Glutamatergic neuron (in vitro differentiated cells): ENCODE measurements around the gene CDKL4. TPM values are rescaled to one million over a fixed set of nuclear protein-coding genes. Genes with fewer than 3 reads are reported as not detected.
"Not testable (repeated sequence)": the region's sequence is repeated elsewhere in the genome, so short reads cannot be mapped to it uniquely, and the experiment has no call there.

ENCODE experiments used
- DNase-seq: peaks from one replicate; pipeline ENCODE4 v3.0.0; 2022
- H3K27ac Mint-ChIP-seq: one replicate; pipeline ENCODE4 v1.8.0; 2020; ENCODE audit warnings: mild to moderate bottlenecking, mixed read lengths, inconsistent platforms; ENCODE audit not compliant: unreplicated experiment
- H3K27me3 Mint-ChIP-seq: one replicate; pipeline ENCODE4 v1.8.0; 2020; ENCODE audit warnings: mild to moderate bottlenecking, moderate library complexity, mixed read lengths, inconsistent platforms; ENCODE audit not compliant: unreplicated experiment
- H3K36me3 Mint-ChIP-seq: one replicate; pipeline ENCODE4 v1.8.0; 2020; ENCODE audit warnings: mild to moderate bottlenecking, mixed read lengths, inconsistent platforms; ENCODE audit not compliant: unreplicated experiment
- H3K4me1 Mint-ChIP-seq: one replicate; pipeline ENCODE4 v1.8.0; 2020; ENCODE audit warnings: mild to moderate bottlenecking, low read depth, mixed read lengths, inconsistent platforms; ENCODE audit not compliant: unreplicated experiment
- H3K4me3 Mint-ChIP-seq: one replicate; pipeline ENCODE4 v1.8.0; 2020; ENCODE audit warnings: mild to moderate bottlenecking, mixed read lengths, inconsistent platforms; ENCODE audit not compliant: unreplicated experiment
- H3K9me3 Mint-ChIP-seq: one replicate; pipeline ENCODE4 v1.8.0; 2020; ENCODE audit warnings: mild to moderate bottlenecking, moderate library complexity, mixed read lengths, inconsistent platforms; ENCODE audit not compliant: unreplicated experiment
- total RNA-seq: library from RNA; stranded (reverse); fragmentation: NEBNext Ultra II Directional; extraction: Animal tissue kit (Norgen Biotek cat#: 25700); gene quantifications from one replicate; pipeline ENCODE4 v1.2.1, GENCODE V29; 2021; ENCODE audit not compliant: unreplicated experiment
- TF ChIP-seq, protein P1 (sequence below): fragments of 200-600 bp; sonication (generic); IDR thresholded peaks from one replicate; pipeline ENCODE4 v1.5.0; 2021; ENCODE audit not compliant: partially characterized antibody, unreplicated experiment

Gene CDKL4
- total RNA-seq, 1 donor from 2014 or later: not detected

DNA sequence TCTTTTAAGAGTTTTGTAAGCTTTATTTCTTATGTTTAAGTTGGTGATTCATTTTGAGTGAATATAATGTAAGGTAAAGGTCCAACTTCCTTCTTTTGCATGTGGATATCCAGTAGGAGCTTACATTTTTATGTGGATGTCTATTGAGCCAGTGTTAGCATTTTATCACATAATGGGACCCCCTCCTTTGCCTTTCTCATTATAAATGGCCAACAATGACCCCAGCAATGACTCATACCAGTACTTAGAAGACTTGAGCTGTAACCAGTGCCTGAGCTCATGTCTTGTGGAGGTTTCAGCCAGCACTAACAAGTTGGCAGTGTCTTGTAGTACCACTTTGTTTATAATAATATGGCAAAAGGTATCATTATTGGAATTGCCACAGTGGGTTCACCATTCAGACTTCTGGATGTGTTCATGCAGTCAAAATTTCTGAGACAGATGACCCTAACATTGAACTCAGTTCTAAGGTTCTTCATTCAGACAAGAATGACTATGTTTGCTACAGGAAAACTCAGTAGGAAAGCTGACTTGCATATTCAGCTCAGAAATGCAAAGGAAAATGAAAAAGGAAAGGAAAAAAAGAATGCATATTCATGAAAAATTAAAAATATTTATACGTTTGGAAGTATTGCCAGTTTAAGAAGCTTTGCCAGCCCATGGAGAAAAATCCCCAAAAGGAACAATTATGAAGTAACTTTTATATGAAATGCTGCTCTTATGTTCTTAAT is 41.0 kb downstream of the CDKL4 start:
- no peak for DNase-seq
- H3K27ac Mint-ChIP-seq: no peak overlapping the region
- H3K36me3 Mint-ChIP-seq: no peaks in the 10 kb centered on the region
- no peak overlapping the region for H3K4me3 Mint-ChIP-seq
- no peaks in the 10 kb centered on the region for H3K27me3 Mint-ChIP-seq
- H3K9me3 Mint-ChIP-seq: no peaks in the 10 kb centered on the region
- TF ChIP-seq, protein P1, sequence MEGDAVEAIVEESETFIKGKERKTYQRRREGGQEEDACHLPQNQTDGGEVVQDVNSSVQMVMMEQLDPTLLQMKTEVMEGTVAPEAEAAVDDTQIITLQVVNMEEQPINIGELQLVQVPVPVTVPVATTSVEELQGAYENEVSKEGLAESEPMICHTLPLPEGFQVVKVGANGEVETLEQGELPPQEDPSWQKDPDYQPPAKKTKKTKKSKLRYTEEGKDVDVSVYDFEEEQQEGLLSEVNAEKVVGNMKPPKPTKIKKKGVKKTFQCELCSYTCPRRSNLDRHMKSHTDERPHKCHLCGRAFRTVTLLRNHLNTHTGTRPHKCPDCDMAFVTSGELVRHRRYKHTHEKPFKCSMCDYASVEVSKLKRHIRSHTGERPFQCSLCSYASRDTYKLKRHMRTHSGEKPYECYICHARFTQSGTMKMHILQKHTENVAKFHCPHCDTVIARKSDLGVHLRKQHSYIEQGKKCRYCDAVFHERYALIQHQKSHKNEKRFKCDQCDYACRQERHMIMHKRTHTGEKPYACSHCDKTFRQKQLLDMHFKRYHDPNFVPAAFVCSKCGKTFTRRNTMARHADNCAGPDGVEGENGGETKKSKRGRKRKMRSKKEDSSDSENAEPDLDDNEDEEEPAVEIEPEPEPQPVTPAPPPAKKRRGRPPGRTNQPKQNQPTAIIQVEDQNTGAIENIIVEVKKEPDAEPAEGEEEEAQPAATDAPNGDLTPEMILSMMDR: no peak
- H3K4me1 Mint-ChIP-seq: peaks cover 3% of the 10 kb centered on the region

DNA sequence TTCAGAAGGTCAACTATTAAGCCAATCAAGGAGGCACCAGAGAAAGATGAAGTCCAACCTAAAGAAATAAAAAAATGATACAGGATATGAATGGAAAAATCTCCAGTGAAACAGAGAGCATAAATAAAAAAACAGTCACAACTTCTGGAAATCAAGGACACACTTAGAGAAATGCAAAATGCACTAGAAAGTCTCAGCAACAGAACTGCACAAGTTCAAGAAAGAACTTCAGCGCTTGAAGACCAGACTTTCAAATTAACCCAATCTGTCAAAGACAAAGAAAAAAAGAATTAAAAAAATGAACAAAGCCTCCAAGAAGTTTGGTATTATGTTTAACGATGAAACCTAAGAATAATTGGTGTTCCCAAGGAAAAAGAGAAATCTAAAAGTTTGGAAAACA is 46.8 kb downstream of the CDKL4 start:
- H3K4me1 Mint-ChIP-seq, DNase-seq, H3K9me3 Mint-ChIP-seq, H3K4me3 Mint-ChIP-seq, H3K27ac Mint-ChIP-seq, H3K36me3 Mint-ChIP-seq, H3K27me3 Mint-ChIP-seq: not testable (repeated sequence)

DNA sequence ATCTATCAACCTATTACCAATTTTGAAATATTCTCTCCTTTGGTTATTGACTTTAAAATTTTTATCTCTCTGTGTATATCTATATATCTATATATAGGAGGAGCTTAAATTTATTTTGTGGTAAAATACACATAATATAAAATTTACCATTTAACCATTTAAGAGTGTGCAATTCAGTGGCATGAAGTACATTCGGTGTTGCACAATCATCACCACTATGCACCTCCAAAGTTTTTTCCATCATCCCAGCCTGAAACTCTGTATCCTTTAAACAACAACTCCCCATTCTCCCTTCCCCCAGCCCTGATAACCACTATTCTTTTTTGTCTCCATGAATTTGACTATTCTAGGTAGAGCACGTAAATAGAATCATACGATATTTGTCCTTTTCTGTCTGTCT is 49.1 kb downstream of the CDKL4 start:
- Mint-ChIP-seq H3K4me1 (no peaks in the 10 kb centered on the region), H3K4me3 (no peak overlapping the region), H3K27me3 (no peaks in the 10 kb centered on the region), H3K27ac (no peak overlapping the region), H3K36me3 (peaks cover 7% of the 10 kb centered on the region), H3K9me3 (no peaks in the 10 kb centered on the region)
- DNase-seq: no peak
- TF ChIP-seq, protein P1: no peak

GRCh38 chr2:39188960-39189494 is 54.7 kb downstream of the CDKL4 start:
- no peak overlapping the region for H3K27ac Mint-ChIP-seq
- H3K27me3 Mint-ChIP-seq: peaks cover 2% of the 10 kb centered on the region
- H3K4me1 Mint-ChIP-seq: no peaks in the 10 kb centered on the region
- TF ChIP-seq, protein P1: no peak
- no peaks in the 10 kb centered on the region for H3K36me3 Mint-ChIP-seq
- no peak for DNase-seq
- H3K9me3 Mint-ChIP-seq: no peaks in the 10 kb centered on the region
- no peak overlapping the region for H3K4me3 Mint-ChIP-seq

DNA sequence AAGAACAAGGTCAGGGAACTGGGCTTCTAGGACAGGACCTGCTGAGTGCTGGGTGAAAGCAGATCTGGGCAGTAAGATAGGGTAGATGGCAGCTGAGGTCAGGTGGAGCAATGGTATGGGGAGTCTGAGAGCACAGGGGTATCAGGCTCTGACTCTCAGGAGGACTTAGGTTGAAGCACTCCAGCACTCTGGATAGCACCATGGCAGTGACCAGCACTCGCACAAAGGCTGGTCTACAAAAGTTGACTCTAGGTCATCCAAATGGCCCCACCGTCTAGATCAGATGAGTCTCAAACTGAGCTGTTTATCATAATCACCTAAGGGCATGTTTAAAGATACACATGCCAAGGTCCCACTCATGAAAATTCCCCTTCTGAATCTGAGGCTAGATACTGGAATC is 60.1 kb downstream of the CDKL4 start:
- no peaks in the 10 kb centered on the region for H3K4me1 Mint-ChIP-seq
- no peak overlapping the region for H3K27ac Mint-ChIP-seq
- DNase-seq: no peak
- peaks cover 2% of the 10 kb centered on the region for H3K27me3 Mint-ChIP-seq
- no peaks in the 10 kb centered on the region for H3K9me3 Mint-ChIP-seq
- TF ChIP-seq, protein P1: no peak
- no peak overlapping the region for H3K4me3 Mint-ChIP-seq
- no peaks in the 10 kb centered on the region for H3K36me3 Mint-ChIP-seq
